KOPT-K1 (cell line): ENCODE results near the gene PGC.
A peak's percentile ranks its signal among the peaks of the same experiment; 100 is the strongest.

ENCODE experiments used
- H3K27ac ChIP-seq: fragments of 200-600 bp; sonication (generic); 2 replicates; pipeline ENCODE4 v1.5.1; 2016; ENCODE audit warnings: antibody characterized with exemption, mild to moderate bottlenecking, low read depth, low read length; ENCODE audit not compliant: poor library complexity, severe bottlenecking
- H3K36me3 ChIP-seq: fragments of 200-600 bp; sonication (generic); 2 replicates; pipeline ENCODE4 v1.5.1; 2017; ENCODE audit warnings: antibody characterized with exemption, mild to moderate bottlenecking, low read length, moderate library complexity; ENCODE audit not compliant: insufficient read depth
- H3K9me3 ChIP-seq: fragments of 200-600 bp; sonication (generic); 2 replicates; pipeline ENCODE4 v1.5.1; 2017; ENCODE audit warnings: antibody characterized with exemption, low read length, mild to moderate bottlenecking; ENCODE audit not compliant: insufficient read depth, poor library complexity, severe bottlenecking

PGC gene

DNA sequence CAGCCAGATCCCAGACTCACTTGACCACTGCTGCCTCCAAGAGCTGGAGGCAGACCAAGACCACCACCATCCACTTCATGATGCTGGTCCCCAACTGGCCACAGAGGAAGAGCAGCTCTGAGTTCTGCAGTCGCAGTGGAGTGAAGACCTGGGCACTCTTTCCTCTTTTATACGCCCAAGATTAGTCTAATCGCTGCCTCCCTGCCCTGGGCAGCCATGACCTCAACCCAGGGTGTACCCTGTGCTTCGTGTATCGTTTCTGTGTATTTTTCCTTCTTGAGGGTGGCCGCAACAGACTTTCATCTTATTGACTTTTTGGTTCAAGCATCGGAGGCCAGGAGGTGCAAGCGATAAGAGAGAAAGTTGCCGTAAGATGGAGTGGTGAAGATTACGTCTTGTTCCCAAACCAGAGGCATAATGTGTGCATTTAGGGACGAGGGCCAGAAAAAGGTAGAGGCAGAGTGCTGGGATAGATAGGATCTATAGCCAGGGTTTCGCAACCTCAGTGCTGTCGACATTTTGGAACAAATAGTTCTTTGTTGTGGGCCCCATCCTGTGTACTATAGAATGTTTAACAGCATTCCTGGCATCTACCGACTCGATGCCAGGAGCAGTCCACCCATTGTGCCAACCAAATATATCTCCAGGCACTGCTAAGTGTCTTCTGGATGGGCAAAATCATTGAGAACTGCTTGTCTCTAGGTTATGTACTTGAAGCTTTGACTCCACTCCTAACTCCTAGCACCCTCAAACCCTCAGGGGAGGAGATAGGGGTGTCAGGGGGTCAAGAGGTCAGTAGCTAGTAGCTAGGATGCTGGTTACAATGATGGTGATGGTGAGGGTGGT lies at the start of gene PGC:
TSS of gene PGC (minus strand) at position 142 of the 846 bp plus-strand sequence. CDS start at position 79, 63 bp downstream.
- no peak within 1 kb of the TSS for H3K27ac ChIP-seq
- H3K36me3 ChIP-seq: no peaks in the 10 kb centered on the region
- H3K9me3 ChIP-seq: no peaks in the 10 kb centered on the region

DNA sequence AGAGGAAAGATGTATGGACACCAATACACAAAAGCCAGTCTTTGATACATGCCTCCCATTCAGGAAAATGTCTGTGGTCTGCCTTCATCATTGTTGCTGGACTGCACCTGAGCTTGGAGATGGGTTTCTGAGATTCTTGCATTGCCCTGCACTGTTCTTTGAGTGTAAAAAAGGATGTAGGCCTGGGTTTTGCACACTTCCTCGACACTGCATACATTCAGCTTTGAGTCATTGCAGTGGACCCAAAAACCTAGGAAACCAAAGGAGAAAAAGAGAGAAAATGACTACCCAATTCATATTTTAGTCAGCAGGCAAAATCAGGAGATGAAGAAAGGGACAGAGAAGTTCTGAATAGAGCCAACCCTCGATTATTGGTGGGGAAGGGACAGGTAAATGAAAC lies 49.3 kb upstream of the PGC start:
- H3K36me3 ChIP-seq: peaks cover 93% of the 10 kb centered on the region
- H3K9me3 ChIP-seq: no peaks in the 10 kb centered on the region
- no peak overlapping the region for H3K27ac ChIP-seq

DNA sequence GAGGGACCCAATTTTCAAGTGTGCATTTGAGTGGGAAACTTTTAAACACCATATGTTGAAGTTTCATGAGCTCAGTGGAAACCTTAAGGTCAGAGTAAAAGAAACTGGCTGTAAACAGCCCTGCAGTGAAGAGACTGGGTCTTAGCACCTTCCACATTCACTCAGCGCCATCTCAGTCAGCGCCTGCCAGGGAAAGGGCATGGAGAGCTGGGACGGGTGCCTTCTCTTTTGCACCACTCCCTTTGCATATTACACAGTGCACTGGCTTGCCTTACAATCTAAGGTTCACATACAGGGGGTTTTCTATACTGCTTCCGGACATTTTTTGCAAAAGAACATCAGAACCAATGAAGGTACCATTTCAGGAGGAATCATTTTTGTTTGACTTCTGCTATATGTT lies 44.8 kb upstream of the PGC start:
- Histone ChIP-seq H3K9me3 (no peaks in the 10 kb centered on the region), H3K36me3 (peaks cover 76% of the 10 kb centered on the region), H3K27ac (no peak overlapping the region)

DNA sequence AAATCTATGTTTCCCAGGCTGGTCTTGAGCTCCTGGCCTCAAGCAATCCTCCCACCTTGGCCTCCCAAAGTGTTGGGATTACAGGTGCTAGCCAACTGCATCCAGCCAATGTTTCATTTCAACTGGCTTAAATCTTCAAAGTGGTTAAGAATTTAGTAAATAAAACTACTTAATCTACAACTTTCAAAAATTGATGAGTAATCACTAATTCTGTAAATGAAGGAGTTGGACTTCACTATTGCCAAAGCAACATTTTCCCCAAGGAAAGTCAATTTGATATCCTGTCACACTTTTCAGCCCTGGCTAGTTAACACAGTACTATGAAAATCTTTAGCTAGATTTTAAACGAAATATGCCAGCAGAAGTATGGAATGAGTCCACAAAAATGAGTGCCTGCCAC lies 44.1 kb upstream of the PGC start:
- no peak overlapping the region for H3K27ac ChIP-seq
- H3K9me3 ChIP-seq: no peaks in the 10 kb centered on the region
- H3K36me3 ChIP-seq: peaks cover 70% of the 10 kb centered on the region

DNA sequence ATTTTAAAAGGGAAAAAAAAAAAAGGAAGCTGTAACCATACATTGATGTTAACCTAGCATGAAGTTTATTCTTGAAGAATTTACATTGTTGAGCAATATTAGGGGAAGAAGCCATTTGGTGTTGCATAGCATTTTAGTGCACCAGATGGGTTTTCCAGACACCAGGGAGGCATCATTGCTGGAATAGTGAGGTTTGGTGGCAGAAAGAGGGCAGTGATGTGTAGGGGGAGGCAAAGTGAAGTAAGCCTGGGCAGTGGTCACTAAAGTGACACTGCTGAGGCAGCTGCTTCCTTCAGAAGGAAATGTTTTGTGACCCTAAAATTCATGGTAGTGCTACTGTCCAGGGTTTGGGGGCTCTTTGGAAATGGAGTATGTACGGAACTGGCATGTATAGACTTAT lies 42.8 kb upstream of the PGC start:
- peaks cover 57% of the 10 kb centered on the region for H3K36me3 ChIP-seq
- no peak overlapping the region for H3K27ac ChIP-seq

DNA sequence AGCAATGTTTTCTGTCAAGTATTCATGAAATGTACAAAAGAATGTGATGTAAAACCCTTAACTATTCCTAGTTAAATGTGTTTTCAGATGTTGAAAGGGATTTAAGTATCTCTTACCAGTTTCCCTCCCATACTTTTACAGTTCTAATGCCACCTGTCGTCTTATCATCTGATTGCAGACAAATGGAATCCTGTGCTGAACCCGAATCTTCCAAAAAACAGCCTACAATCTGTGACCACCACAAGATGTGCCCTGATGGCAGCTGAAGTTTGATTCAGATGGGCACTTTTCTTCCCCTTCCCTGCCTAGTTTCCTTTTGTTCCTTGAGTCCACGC lies 42.2 kb upstream of the PGC start:
- H3K36me3 ChIP-seq: peaks cover 50% of the 10 kb centered on the region
- no peak overlapping the region for H3K27ac ChIP-seq
- no peaks in the 10 kb centered on the region for H3K9me3 ChIP-seq

More for the DNA sequence above, 42.8 kb upstream of the PGC start:
- no peaks in the 10 kb centered on the region for H3K9me3 ChIP-seq

DNA sequence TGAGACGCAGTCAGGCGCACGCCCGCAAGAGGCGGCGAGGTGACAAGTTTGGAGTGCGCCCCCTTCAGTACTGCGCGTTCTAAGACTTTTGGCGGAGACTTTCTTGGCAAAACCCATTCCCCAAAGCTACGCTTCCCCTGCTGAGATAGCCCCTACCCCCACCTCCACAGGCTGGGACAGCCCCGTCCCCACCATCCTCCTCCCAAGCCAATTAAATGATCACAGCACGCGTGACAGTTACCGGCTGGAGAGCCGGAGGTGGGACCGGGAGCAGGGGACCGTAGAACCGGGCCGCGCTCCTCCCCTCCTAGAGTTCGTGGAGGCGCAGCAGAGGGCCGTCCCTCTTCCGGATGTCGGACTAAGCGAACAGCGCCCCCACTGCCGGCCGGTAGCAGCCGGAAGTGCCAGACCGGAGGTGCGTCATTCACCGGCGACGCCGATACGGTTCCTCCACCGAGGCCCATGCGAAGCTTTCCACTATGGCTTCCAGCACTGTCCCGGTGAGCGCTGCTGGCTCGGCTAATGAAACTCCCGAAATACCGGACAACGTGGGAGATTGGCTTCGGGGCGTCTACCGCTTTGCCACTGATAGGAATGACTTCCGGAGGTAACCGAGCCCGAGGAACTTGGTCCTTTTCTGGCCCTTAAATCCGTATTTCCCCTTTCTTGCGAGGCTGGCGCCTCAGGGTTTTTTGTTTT lies 40.2 kb upstream of the PGC start, which contains the start of gene TOMM6:
TSS of gene TOMM6 (plus strand) at position 476 of the 699 bp plus-strand sequence. CDS start at position 480, 4 bp downstream.
- Histone ChIP-seq H3K9me3 (no peaks in the 10 kb centered on the region), H3K27ac (peak within 1 kb of the TSS; percentile 85), H3K36me3 (peaks cover 36% of the 10 kb centered on the region)

DNA sequence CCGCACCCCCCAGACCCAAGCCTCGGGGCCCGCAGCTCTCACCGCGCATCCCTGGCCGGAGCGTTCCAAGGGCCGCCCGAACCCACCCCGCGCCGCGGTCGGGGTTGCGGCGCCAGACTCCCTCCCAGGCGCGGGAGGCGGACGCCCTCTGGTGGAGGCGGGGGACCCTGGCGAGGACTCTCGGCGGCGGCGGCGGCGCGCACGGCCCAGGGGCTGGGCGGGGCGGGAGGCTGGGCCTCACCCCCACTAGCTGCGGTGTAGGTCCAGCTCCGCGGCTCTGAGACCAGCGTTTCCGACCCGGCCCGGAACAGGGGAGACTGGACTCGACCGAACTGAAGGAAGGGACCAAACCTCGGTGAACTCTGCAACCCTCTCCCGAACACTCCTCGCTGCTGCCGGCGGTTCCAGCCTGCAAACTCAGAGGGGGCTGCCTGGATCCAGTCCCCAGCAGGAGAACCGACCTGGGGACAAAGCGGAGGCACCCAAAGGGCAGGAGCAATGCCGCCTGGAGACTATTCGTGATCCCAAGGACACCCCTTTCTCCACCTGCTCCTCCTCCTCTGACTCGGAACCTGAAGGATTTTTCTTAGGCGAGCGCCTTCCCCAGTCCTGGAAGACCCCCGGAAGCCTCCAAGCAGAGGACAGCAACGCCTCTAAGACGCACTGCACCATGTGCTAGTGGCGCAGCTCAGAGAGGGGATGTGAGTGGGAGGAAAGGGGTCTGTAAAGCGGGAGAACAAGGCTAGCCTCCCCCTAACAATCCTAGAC lies 39.4 kb upstream of the PGC start:
- Histone ChIP-seq H3K27ac (peak overlapping the region; percentile 85), H3K9me3 (no peaks in the 10 kb centered on the region), H3K36me3 (peaks cover 29% of the 10 kb centered on the region)

DNA sequence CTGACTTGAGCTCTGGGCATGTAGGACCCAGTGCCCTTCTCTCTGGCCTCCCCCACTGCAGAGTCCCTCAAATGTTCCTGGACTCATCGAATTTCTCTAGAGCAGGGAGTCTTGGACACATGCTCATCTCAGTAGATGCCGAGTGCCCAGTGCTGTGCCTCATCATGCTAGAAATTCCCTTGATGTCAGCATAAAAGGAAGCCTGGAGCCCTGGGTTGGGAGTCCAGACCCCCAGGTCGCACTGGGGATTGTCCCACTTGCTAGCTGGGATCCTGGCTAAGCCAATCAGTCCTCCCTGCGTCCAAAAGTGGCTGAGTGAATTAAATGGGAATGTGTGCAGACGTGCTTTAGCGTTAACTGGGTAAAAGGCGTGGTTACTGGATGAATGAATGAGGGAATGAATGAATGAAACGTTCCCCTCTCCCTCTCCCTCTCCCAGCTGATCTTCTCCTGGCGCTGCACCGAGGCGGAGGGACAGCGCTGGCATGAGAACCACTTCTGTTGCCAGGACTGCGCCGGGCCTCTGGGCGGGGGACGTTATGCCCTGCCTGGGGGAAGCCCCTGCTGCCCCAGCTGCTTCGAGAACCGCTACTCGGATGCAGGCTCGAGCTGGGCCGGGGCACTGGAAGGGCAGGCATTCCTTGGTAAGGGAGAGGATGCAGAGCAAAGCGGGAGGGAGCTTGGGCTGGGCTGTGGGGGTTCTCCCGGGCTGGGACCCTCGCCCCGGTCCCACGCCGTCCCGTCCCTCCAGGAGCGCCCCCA lies 38.7 kb upstream of the PGC start:
- H3K36me3 ChIP-seq: peaks cover 21% of the 10 kb centered on the region
- H3K27ac ChIP-seq: peak overlapping the region; percentile 85
- H3K9me3 ChIP-seq: no peaks in the 10 kb centered on the region

DNA sequence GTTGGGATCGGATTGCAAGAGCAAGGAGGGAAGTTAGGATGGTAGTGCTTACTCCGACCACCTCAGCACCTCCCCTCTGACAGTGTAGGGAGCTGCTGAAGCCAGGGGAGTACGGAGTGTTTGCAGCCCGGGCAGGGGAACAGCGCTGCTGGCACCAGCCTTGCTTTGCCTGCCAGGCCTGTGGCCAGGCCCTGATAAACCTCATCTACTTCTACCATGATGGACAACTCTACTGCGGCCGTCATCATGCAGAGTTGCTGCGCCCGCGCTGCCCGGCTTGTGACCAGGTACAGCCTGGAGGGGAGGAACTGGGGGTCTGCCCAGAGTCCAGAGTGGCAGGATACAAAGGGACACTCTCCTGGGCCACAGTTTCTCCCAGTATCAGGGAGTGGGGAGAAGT lies 38.1 kb upstream of the PGC start:
- H3K27ac ChIP-seq: no peak overlapping the region
- no peaks in the 10 kb centered on the region for H3K9me3 ChIP-seq
- peaks cover 15% of the 10 kb centered on the region for H3K36me3 ChIP-seq

DNA sequence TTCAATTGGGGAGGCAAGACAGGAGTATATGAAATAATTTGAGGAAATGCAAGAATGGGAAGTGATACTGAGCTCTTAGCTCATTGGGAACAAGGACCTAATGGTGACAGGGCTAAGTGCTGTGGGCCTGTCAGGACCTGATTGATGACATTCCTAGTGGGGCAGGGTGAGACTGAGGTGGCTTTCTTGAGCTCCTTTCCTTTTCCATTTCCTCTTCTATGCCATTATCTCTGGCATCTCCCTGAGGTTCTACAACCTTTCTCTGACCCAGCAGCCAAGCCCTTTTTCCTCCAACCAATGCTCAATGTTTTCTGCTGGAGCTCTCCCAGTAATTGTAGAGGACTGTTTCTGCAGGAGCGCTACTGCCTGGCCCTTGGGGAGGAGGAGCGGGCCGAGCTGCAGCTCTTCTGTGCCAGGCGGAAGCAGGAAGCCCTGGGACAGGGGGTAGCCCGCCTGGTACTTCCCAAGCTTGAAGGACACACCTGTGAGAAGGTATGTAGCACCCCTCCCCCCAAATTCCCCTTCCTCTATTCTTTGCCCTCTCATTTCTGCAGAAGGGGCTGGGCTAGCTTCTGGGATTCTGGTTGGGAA lies 37.5 kb upstream of the PGC start:
- Histone ChIP-seq H3K36me3 (peaks cover 9% of the 10 kb centered on the region), H3K9me3 (no peaks in the 10 kb centered on the region), H3K27ac (no peak overlapping the region)

DNA sequence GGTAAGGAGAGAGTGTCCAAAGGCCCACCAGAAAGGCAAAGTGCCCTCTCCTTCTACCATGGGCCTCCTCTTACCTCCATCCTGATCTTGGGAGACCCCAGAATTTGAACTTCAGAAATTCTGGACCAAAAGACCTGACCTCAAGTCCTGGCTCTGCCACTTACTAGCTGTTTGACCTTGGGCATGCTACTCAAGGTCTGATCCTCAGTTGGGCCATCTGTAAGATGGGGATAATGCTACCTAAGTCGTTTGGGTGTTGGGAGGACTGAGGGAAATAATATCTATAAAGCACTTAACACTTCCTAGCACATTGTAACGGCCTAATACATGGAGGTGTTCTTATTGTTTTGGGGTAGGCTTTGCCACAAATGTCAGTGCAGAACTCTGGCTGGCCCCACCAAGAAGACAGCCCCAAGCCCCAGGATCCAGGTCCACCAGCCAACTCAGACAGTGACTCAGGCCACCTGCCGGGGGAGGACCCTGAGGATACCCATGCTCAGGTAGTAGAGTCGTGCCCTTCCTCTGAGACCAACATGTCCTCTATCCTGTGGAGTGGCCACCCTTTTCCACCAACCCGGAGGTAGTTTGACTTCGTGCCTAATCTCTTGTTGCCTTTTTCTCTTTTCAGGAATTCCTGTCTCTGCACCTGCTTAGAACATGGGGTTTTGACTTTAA lies 36.0 kb upstream of the PGC start:
- Histone ChIP-seq H3K36me3 (no peaks in the 10 kb centered on the region), H3K27ac (no peak overlapping the region), H3K9me3 (no peaks in the 10 kb centered on the region)

DNA sequence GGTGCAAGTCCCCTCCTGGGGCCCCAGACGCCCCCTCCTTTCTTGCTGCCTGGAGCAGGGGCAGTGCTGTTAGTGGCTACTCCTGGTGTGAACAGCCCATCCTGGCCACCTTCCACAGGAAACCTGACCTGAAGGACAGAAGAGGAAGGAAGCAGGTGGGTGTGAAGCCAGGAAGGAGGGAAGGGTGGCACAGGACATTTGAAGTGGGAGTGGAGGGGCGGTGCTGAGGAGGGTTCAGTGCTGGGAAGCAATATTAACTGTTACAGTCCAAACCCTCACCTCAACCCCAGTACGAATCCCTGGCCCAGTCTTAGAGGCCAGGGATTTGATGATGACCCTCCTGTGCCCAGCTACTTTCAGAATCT lies 34.2 kb upstream of the PGC start:
- H3K9me3 ChIP-seq: no peaks in the 10 kb centered on the region
- H3K36me3 ChIP-seq: peaks cover 9% of the 10 kb centered on the region; the same call in 1 of the 2 replicates
- no peak overlapping the region for H3K27ac ChIP-seq
